IgD-negative memory B cell (primary cell): ENCODE measurements around the gene IL17RA. TPM values are rescaled to one million over a fixed set of nuclear protein-coding genes. Genes with fewer than 3 reads are reported as not detected.
A peak's percentile ranks its signal among the peaks of the same experiment; 100 is the strongest.

Experiments used
- H3K27ac Mint-ChIP-seq, 3 donors: one replicate each; pipeline ENCODE4 v1.8.0; 2020 to 2022; ENCODE audit warnings: mild to moderate bottlenecking in 3 of 3, mixed read lengths in 3 of 3, moderate library complexity in 1 of 3
- H3K27me3 Mint-ChIP-seq: one replicate; pipeline ENCODE4 v1.8.0; 2021; ENCODE audit warnings: mixed read lengths
- H3K36me3 Mint-ChIP-seq: one replicate; pipeline ENCODE4 v1.8.0; 2020; ENCODE audit warnings: mild to moderate bottlenecking, mixed read lengths
- H3K4me1 Mint-ChIP-seq, 3 donors: one replicate each; pipeline ENCODE4 v1.8.0; 2020 to 2022; ENCODE audit warnings: mixed read lengths in 3 of 3, mild to moderate bottlenecking in 1 of 3
- H3K4me3 Mint-ChIP-seq, 4 donors: one replicate each; pipeline ENCODE4 v1.8.0; 2020 to 2022; ENCODE audit warnings: mild to moderate bottlenecking in 4 of 4, mixed read lengths in 4 of 4, moderate library complexity in 3 of 4
- H3K9me3 Mint-ChIP-seq, 3 donors: one replicate each; pipeline ENCODE4 v1.8.0; 2020 to 2021; ENCODE audit warnings: mixed read lengths in 3 of 3, mild to moderate bottlenecking in 1 of 3
- polyA plus RNA-seq: library from polyadenylated mRNA; unstranded; fragments of 300-500 nt; fragmentation: Illumina TruSeq; gene quantifications from one replicate; pipeline ENCODE4 v1.2.3, GENCODE V29; 2021

The IL17RA gene
- polyA plus RNA-seq, 1 donor from 2014 or later: 13.5 TPM

- no peaks in the 10 kb centered on the region for H3K27me3 Mint-ChIP-seq
- H3K27ac Mint-ChIP-seq: no peak overlapping the region
- peak overlapping the region in 1 of 4 donors; percentile 12 for H3K4me3 Mint-ChIP-seq
- H3K9me3 Mint-ChIP-seq: no peaks in the 10 kb centered on the region
- peaks cover 29 to 39% (median 35%) of the 10 kb centered on the region in 3 donors for H3K4me1 Mint-ChIP-seq
- peaks cover 1% of the 10 kb centered on the region for H3K36me3 Mint-ChIP-seq
These were observed 5.8 kb downstream of the IL17RA start for GRCh38 chr22:17090550-17090949.

- Mint-ChIP-seq H3K27me3 (no peaks in the 10 kb centered on the region), H3K4me1 (peaks cover 20 to 33% (median 29%) of the 10 kb centered on the region in 3 donors), H3K27ac (peak overlapping the region in 1 of 3 donors; percentile 62), H3K4me3 (peak overlapping the region in 1 of 4 donors; percentile 50), H3K9me3 (no peaks in the 10 kb centered on the region), H3K36me3 (peaks cover 1% of the 10 kb centered on the region)
These were observed 7.1 kb downstream of the IL17RA start for GRCh38 chr22:17091851-17092250.

GRCh38 chr22:17093081-17093480 lies 8.3 kb downstream of the IL17RA start:
- Mint-ChIP-seq H3K27ac (no peak overlapping the region), H3K4me1 (peaks cover 15 to 30% (median 26%) of the 10 kb centered on the region in 3 donors), H3K4me3 (peak overlapping the region in 1 of 4 donors; percentile 61), H3K27me3 (no peaks in the 10 kb centered on the region), H3K9me3 (no peaks in the 10 kb centered on the region), H3K36me3 (peaks cover 1% of the 10 kb centered on the region)

DNA sequence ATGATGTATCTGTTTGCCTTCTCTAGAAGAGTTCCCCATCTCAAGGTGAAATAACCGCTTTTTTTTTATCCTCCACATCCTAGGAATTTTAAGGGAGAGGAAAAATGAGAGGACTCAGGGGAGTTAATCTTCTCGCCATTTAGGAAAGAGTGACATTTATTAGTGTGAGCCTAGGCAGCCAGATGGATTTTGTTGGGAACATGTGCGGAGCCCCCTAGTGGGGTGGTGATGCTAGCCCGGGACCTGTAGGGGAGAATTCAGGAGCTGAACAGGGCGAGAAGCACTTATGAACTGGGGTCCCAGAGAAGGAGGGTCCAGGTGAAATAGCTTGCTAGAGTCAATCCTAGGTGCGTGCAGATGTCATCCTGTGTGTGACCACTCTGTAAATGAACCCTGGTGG lies 10.7 kb downstream of the IL17RA start:
- no peaks in the 10 kb centered on the region for H3K27me3 Mint-ChIP-seq
- no peaks in the 10 kb centered on the region for H3K9me3 Mint-ChIP-seq
- H3K27ac Mint-ChIP-seq: no peak overlapping the region
- H3K4me3 Mint-ChIP-seq: no peak overlapping the region
- H3K4me1 Mint-ChIP-seq: peaks cover 20 to 36% (median 32%) of the 10 kb centered on the region in 3 donors
- no peaks in the 10 kb centered on the region for H3K36me3 Mint-ChIP-seq

DNA sequence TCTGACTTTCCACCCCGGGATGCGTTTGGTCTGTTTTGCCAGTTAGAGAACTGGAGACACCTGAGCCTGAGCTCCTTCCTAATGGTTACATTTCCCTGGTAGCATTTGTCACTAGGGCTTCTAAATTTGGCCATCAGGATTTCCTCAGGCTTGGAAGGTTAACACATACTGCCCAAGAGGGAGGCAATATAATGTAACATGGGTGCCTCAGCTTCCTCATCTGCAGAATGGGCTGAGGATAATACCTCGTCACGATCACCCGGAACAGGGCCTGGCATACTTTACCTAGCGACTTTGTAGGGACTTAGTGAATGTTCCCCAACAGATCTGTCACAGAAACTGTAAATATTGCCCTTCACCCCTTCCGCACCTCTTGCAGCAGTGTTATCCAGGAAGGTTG lies 11.3 kb downstream of the IL17RA start:
- Mint-ChIP-seq H3K36me3 (no peaks in the 10 kb centered on the region), H3K9me3 (no peaks in the 10 kb centered on the region), H3K4me3 (no peak overlapping the region), H3K27ac (peak overlapping the region in 1 of 3 donors; percentile 50), H3K27me3 (no peaks in the 10 kb centered on the region), H3K4me1 (peaks cover 20 to 32% (median 29%) of the 10 kb centered on the region in 3 donors)

GRCh38 chr22:17097062-17097461 lies 12.3 kb downstream of the IL17RA start:
- no peaks in the 10 kb centered on the region for H3K9me3 Mint-ChIP-seq
- no peaks in the 10 kb centered on the region for H3K27me3 Mint-ChIP-seq
- no peak overlapping the region for H3K4me3 Mint-ChIP-seq
- peak overlapping the region in 2 of 3 donors; percentile 31 to 50 for H3K27ac Mint-ChIP-seq
- H3K4me1 Mint-ChIP-seq: peaks cover 17 to 27% (median 26%) of the 10 kb centered on the region in 3 donors
- H3K36me3 Mint-ChIP-seq: peaks cover 5% of the 10 kb centered on the region

DNA sequence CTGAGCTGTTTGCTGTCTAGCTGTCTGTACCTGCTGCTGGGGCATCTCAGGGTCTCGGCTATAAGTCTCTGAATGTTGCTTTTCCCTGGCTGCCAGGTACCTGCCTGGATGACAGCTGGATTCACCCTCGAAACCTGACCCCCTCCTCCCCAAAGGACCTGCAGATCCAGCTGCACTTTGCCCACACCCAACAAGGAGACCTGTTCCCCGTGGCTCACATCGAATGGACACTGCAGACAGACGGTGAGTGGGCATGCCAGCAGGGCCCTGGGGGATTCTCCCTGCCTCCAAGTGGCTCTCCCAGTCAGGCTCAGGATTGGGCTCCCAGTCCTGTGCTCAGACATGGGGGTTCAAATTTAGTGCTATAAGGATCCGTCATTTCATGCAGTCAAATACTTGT lies 12.9 kb downstream of the IL17RA start:
- H3K27ac Mint-ChIP-seq: no peak overlapping the region
- no peaks in the 10 kb centered on the region for H3K27me3 Mint-ChIP-seq
- peaks cover 5% of the 10 kb centered on the region for H3K36me3 Mint-ChIP-seq
- H3K9me3 Mint-ChIP-seq: no peaks in the 10 kb centered on the region
- peak overlapping the region in 2 of 4 donors; percentile 32 to 33 for H3K4me3 Mint-ChIP-seq
- peaks cover 14 to 27% (median 26%) of the 10 kb centered on the region in 3 donors for H3K4me1 Mint-ChIP-seq

DNA sequence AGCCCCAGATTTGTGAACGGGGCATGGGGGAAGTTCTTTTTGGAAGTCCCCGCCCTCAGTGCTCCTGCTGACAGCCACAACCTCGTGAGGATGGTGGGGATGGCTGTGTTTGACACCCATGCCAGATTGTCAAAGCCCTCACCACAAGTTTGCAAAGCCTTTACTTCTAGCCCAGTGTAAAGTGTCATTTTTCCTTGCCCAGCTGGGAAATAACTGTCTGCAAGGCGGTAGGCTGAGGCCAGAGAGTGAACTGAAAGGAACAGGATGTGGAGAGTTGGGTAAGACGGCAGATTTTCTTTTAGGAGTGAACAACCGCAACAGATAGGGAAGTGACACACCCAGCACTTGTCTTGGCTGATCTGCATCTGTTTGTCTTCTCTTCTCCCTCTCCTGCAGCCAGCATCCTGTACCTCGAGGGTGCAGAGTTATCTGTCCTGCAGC lies 13.6 kb downstream of the IL17RA start:
- Mint-ChIP-seq H3K27me3 (no peaks in the 10 kb centered on the region), H3K4me3 (peak overlapping the region in 1 of 4 donors; percentile 84), H3K36me3 (peaks cover 5% of the 10 kb centered on the region), H3K27ac (peak overlapping the region in 1 of 3 donors; percentile 70), H3K9me3 (no peaks in the 10 kb centered on the region), H3K4me1 (peaks cover 14 to 27% (median 26%) of the 10 kb centered on the region in 3 donors)

- Mint-ChIP-seq H3K27ac (no peak overlapping the region), H3K27me3 (no peaks in the 10 kb centered on the region), H3K4me3 (peak overlapping the region in 1 of 4 donors; percentile 30), H3K36me3 (peaks cover 5% of the 10 kb centered on the region), H3K9me3 (no peaks in the 10 kb centered on the region), H3K4me1 (peaks cover 14 to 24% (median 22%) of the 10 kb centered on the region in 3 donors)
These were observed 15.8 kb downstream of the IL17RA start for GRCh38 chr22:17100621-17101020.

- Mint-ChIP-seq H3K27ac (peak overlapping the region in 1 of 3 donors; percentile 37), H3K9me3 (no peaks in the 10 kb centered on the region), H3K4me1 (peaks cover 14 to 20% (median 19%) of the 10 kb centered on the region in 3 donors), H3K36me3 (peaks cover 5% of the 10 kb centered on the region), H3K4me3 (no peak overlapping the region), H3K27me3 (no peaks in the 10 kb centered on the region)
These were observed 16.9 kb downstream of the IL17RA start for GRCh38 chr22:17101475-17102296.

GRCh38 chr22:17102297-17102667 lies 17.5 kb downstream of the IL17RA start:
- Mint-ChIP-seq H3K36me3 (peaks cover 5% of the 10 kb centered on the region), H3K4me1 (peaks cover 10 to 15% (median 13%) of the 10 kb centered on the region in 3 donors), H3K9me3 (no peaks in the 10 kb centered on the region), H3K4me3 (no peak overlapping the region), H3K27me3 (no peaks in the 10 kb centered on the region), H3K27ac (no peak overlapping the region)

- Mint-ChIP-seq H3K4me3 (no peak overlapping the region), H3K9me3 (no peaks in the 10 kb centered on the region), H3K4me1 (peaks cover 5 to 8% (median 5%) of the 10 kb centered on the region in 3 donors), H3K36me3 (peaks cover 5% of the 10 kb centered on the region), H3K27me3 (no peaks in the 10 kb centered on the region), H3K27ac (no peak overlapping the region)
These were observed 18.6 kb downstream of the IL17RA start for GRCh38 chr22:17103351-17103750.

GRCh38 chr22:17104336-17104935 lies 19.6 kb downstream of the IL17RA start:
- no peaks in the 10 kb centered on the region for H3K4me1 Mint-ChIP-seq
- no peaks in the 10 kb centered on the region for H3K27me3 Mint-ChIP-seq
- H3K27ac Mint-ChIP-seq: no peak overlapping the region
- H3K36me3 Mint-ChIP-seq: peaks cover 7% of the 10 kb centered on the region
- no peak overlapping the region for H3K4me3 Mint-ChIP-seq
- H3K9me3 Mint-ChIP-seq: no peaks in the 10 kb centered on the region

DNA sequence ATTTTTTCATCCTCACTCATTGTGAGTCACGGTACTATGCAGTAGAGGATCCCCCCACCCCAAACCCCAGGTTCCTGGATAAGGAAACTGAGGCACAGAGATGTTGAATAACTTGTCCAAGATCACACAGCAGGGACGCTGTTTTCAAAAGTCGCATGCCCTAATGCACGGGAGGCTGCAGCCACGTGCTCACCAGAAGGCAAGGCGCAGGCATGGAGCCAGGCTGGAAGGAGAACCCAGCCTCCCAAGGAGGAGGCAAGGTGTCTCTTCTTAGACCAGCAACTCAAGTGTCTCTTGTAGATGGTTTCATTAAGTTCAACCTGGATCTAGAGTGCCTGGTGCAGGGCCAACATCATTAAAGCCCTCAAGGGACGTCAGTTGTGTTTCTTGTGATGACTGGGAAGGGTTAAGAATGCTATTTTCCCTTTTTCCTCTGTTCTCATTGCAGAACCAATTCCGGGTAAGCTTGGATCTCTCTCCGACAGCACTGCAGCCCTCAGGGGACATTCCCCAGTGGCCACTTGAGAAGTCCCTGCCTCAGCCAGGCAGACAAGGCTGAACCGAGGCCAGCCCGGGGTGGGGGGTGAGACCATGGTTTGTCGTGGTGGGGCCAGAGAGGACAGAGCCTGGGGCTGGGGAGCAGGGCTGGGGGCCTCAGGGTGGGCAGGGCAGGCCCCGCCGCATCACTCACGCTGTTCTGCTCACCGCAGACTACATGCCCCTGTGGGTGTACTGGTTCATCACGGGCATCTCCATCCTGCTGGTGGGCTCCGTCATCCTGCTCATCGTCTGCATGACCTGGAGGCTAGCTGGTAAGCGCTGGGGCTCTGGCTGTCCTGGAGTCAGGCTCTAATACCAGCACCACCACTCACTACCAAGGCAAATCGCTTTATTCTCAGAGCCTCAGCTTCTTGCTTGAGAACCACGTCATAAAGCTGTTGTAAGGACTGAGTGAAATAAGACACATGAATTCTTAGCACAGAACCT lies 20.6 kb downstream of the IL17RA start:
- Mint-ChIP-seq H3K4me3 (no peak overlapping the region), H3K27ac (no peak overlapping the region), H3K9me3 (no peaks in the 10 kb centered on the region), H3K36me3 (peaks cover 7% of the 10 kb centered on the region), H3K4me1 (no peaks in the 10 kb centered on the region), H3K27me3 (no peaks in the 10 kb centered on the region)
